ENCODE data around the gene CERKL.

The CERKL gene

GRCh38 chr2:181499231-181499630 is 157.7 kb downstream of the CERKL start:
- DNase-seq, result no peak

Data from NCI-H1092 (cell line).